AG09319 (cell line): ENCODE data around the gene DDX39A.

Experiments
- DNase-seq: peaks from one replicate; pipeline ENCODE4 v3.0.0-alpha.2; 2010; ENCODE audit warnings: low read depth; ENCODE audit errors: extremely low read depth
- TF ChIP-seq, protein P1 (sequence below): IDR thresholded peaks from 2 replicates; pipeline ENCODE4 v1.5.1; 2011; ENCODE audit warnings: low read depth, mild to moderate bottlenecking, inconsistent platforms, low read length, moderate library complexity

DDX39A gene

DNA sequence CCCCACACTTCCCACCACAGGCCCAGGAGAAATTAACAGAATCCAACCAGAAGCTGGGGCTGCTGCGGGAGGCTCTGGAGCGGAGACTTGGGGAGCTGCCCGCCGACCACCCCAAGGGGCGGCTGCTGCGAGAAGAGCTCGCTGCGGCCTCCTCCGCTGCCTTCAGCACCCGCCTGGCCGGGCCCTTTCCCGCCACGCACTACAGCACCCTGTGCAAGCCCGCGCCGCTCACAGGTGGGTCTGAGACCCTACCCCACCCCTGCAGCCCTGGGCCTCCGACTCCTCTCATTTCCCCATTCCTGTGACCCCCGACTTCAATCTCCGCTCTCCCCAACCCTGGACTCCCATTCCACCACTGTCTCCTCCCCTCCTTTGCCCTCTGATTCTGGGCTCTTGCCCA, 31.7 kb upstream of the DDX39A start:
- TF ChIP-seq, protein P1, sequence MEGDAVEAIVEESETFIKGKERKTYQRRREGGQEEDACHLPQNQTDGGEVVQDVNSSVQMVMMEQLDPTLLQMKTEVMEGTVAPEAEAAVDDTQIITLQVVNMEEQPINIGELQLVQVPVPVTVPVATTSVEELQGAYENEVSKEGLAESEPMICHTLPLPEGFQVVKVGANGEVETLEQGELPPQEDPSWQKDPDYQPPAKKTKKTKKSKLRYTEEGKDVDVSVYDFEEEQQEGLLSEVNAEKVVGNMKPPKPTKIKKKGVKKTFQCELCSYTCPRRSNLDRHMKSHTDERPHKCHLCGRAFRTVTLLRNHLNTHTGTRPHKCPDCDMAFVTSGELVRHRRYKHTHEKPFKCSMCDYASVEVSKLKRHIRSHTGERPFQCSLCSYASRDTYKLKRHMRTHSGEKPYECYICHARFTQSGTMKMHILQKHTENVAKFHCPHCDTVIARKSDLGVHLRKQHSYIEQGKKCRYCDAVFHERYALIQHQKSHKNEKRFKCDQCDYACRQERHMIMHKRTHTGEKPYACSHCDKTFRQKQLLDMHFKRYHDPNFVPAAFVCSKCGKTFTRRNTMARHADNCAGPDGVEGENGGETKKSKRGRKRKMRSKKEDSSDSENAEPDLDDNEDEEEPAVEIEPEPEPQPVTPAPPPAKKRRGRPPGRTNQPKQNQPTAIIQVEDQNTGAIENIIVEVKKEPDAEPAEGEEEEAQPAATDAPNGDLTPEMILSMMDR, result no peak
- DNase-seq, result no peak

DNA sequence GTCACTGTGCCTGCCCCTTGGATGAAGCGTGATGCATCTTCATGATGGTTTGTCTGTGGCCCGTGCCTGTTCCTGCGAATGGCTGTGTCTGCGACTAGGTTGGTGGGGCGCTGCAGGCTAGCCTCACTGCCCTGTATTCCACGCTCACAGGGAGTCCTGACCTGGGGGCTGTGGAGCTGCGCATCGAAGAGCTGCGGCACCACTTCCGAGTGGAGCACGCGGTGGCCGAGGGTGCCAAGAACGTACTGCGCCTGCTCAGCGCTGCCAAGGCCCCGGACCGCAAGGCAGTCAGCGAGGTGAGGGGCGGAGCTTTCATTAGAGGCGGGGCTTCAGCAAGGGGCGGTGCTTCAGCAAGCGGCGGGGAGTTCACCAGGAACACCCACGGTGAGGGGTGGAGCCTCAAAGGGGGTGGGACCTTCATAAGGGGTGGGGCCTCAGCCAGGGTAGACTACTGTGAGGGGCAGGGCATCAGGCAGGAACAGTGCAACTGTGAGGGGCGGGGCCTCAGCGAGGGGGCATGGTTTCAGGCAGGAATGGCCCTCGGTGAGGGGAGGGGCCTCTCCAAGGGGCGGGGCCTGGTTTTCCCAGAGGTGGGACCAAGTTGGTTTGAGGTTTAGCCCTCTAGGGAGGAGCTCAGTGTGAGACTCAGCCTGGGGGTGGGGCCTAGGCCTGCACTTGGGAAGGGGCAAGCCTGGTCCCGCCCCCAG, 31.2 kb upstream of the DDX39A start:
- TF ChIP-seq, protein P1, result no peak
- no peak for DNase-seq

GRCh38 chr19:14449321-14449720, 30.2 kb upstream of the DDX39A start:
- no peak for DNase-seq
- TF ChIP-seq, protein P1, result no peak

- TF ChIP-seq, protein P1, result no peak
- DNase-seq, result no peak
Measured at GRCh38 chr19:14446336-14447036, 27.3 kb upstream of the DDX39A start.

- TF ChIP-seq, protein P1, result no peak
- no peak for DNase-seq
Measured at GRCh38 chr19:14443632-14444216, 24.6 kb upstream of the DDX39A start.

- TF ChIP-seq, protein P1, result no peak
- DNase-seq, result no peak
Measured at GRCh38 chr19:14442891-14443631, 23.9 kb upstream of the DDX39A start.
